ENCODE results near the gene RICTOR.

RICTOR gene

GRCh38 chr5:39093352-39093751 lies 19.2 kb upstream of the RICTOR start:
- no peak overlapping the region for H3K4me3 ChIP-seq (ENCODE audit: low read length)
- no peak for TF ChIP-seq CTCF (IDR thresholded peaks at IDR 0.05; ENCODE audit: low read depth, low read length)
- no peak for TF ChIP-seq EZH2phosphoT487 (IDR thresholded peaks at IDR 0.05; ENCODE audit: low read depth)
- H4K20me1 ChIP-seq (ENCODE audit: insufficient read depth, low read length) = no peaks in the 10 kb centered on the region
- no peaks in the 10 kb centered on the region for H3K9me3 ChIP-seq (ENCODE audit: insufficient read depth, low read length)
- no peak overlapping the region for H3K27ac ChIP-seq (ENCODE audit: low read length)
- H3K4me1 ChIP-seq (ENCODE audit: low read length) = peaks cover 3% of the 10 kb centered on the region; the same call in 1 of the 2 replicates
- H2AFZ ChIP-seq (ENCODE audit: low read depth, low read length) = no peak overlapping the region
- no peaks in the 10 kb centered on the region for H3K27me3 ChIP-seq (ENCODE audit: low read depth, low read length)
- no peak overlapping the region for H3K4me2 ChIP-seq (ENCODE audit: low read length)
- H3K36me3 ChIP-seq (replicated peaks; ENCODE audit: low read depth, low read length) = no peaks in the 10 kb centered on the region
- no peaks in the 10 kb centered on the region for H3K79me2 ChIP-seq (ENCODE audit: low read length)
- H3K9ac ChIP-seq (ENCODE audit: low read length) = no peak overlapping the region

GRCh38 chr5:39092581-39093351 lies 18.6 kb upstream of the RICTOR start:
- TF ChIP-seq EZH2phosphoT487 (IDR thresholded peaks at IDR 0.05; ENCODE audit: low read depth) (no peak), CTCF (IDR thresholded peaks at IDR 0.05; ENCODE audit: low read depth, low read length) (no peak)
- Histone ChIP-seq H3K9ac (ENCODE audit: low read length) (no peak overlapping the region), H4K20me1 (ENCODE audit: insufficient read depth, low read length) (no peaks in the 10 kb centered on the region), H3K4me2 (ENCODE audit: low read length) (no peak overlapping the region), H3K27ac (ENCODE audit: low read length) (no peak overlapping the region), H2AFZ (ENCODE audit: low read depth, low read length) (no peak overlapping the region), H3K36me3 (replicated peaks; ENCODE audit: low read depth, low read length) (no peaks in the 10 kb centered on the region), H3K4me1 (ENCODE audit: low read length) (peaks cover 3% of the 10 kb centered on the region; the same call in 1 of the 2 replicates), H3K4me3 (ENCODE audit: low read length) (no peak overlapping the region), H3K79me2 (ENCODE audit: low read length) (no peaks in the 10 kb centered on the region), H3K9me3 (ENCODE audit: insufficient read depth, low read length) (no peaks in the 10 kb centered on the region), H3K27me3 (ENCODE audit: low read depth, low read length) (no peaks in the 10 kb centered on the region)

GRCh38 chr5:39091940-39092580 lies 17.9 kb upstream of the RICTOR start:
- peaks cover 3% of the 10 kb centered on the region; the same call in 1 of the 2 replicates for H3K4me1 ChIP-seq (ENCODE audit: low read length)
- H3K4me3 ChIP-seq (ENCODE audit: low read length) = no peak overlapping the region
- no peaks in the 10 kb centered on the region for H3K36me3 ChIP-seq (replicated peaks; ENCODE audit: low read depth, low read length)
- no peaks in the 10 kb centered on the region for H3K9me3 ChIP-seq (ENCODE audit: insufficient read depth, low read length)
- no peaks in the 10 kb centered on the region for H3K79me2 ChIP-seq (ENCODE audit: low read length)
- no peak overlapping the region for H3K27ac ChIP-seq (ENCODE audit: low read length)
- no peak overlapping the region for H3K9ac ChIP-seq (ENCODE audit: low read length)
- H2AFZ ChIP-seq (ENCODE audit: low read depth, low read length) = no peak overlapping the region
- TF ChIP-seq CTCF (IDR thresholded peaks at IDR 0.05; ENCODE audit: low read depth, low read length) = no peak
- H4K20me1 ChIP-seq (ENCODE audit: insufficient read depth, low read length) = no peaks in the 10 kb centered on the region
- H3K4me2 ChIP-seq (ENCODE audit: low read length) = no peak overlapping the region
- no peaks in the 10 kb centered on the region for H3K27me3 ChIP-seq (ENCODE audit: low read depth, low read length)

- no peak for TF ChIP-seq EZH2phosphoT487 (IDR thresholded peaks at IDR 0.05; ENCODE audit: low read depth)
- TF ChIP-seq CTCF (IDR thresholded peaks at IDR 0.05; ENCODE audit: low read depth, low read length) = no peak
- Histone ChIP-seq H3K27me3 (ENCODE audit: low read depth, low read length) (no peaks in the 10 kb centered on the region), H3K36me3 (replicated peaks; ENCODE audit: low read depth, low read length) (peaks cover 3% of the 10 kb centered on the region), H3K27ac (ENCODE audit: low read length) (no peak overlapping the region), H3K9ac (ENCODE audit: low read length) (no peak overlapping the region), H3K4me3 (ENCODE audit: low read length) (no peak overlapping the region), H4K20me1 (ENCODE audit: insufficient read depth, low read length) (no peaks in the 10 kb centered on the region), H2AFZ (ENCODE audit: low read depth, low read length) (no peak overlapping the region), H3K9me3 (ENCODE audit: insufficient read depth, low read length) (no peaks in the 10 kb centered on the region), H3K4me1 (ENCODE audit: low read length) (peaks cover 6% of the 10 kb centered on the region), H3K4me2 (ENCODE audit: low read length) (no peak overlapping the region), H3K79me2 (ENCODE audit: low read length) (no peaks in the 10 kb centered on the region)
Measured at GRCh38 chr5:39083968-39084367, 9.8 kb upstream of the RICTOR start.

Data from OCI-LY3 (cell line).